Sciatic nerve (tissue), 2 donors: Measurements from ENCODE around the gene NGEF. TPM values are rescaled to one million over a fixed set of nuclear protein-coding genes. Genes with fewer than 3 reads are reported as not detected.

Source experiments
- ATAC-seq: fragments of 200-7000 bp; cut with Tn5 transposase; one replicate; pipeline ENCODE4 v1.9.1; 2020; ENCODE audit warnings: mild to moderate bottlenecking, moderate library complexity
- DNase-seq: peaks from one replicate; pipeline ENCODE4 v3.0.0-alpha.2; 2020; ENCODE audit warnings: low spot score
- intact Hi-C: fragments of 100-400 bp; cut with DNase I; formaldehyde crosslinking; loops from one replicate; pipeline ENCODE4 v1.14.2; 2022
- total RNA-seq: library from RNA; stranded (reverse); fragmentation: NEBNext Ultra II Directional; extraction: Animal tissue kit (Norgen Biotek cat#: 25700); gene quantifications from one replicate; pipeline ENCODE4 v1.2.1, GENCODE V29; 2021
- donor health status: DM: no; HTN: no; CAD: no.
- donor health status: DM: no; HTN: no; CAD: no.

Gene NGEF
- total RNA-seq, 1 donor from 2014 or later, result 17.5 TPM

- DNase-seq (no peak), ATAC-seq (no peak)
- intact Hi-C loops, result no loop called here
Measured at GRCh38 chr2:232838406-232838874, 174.6 kb downstream of the NGEF start.

DNA sequence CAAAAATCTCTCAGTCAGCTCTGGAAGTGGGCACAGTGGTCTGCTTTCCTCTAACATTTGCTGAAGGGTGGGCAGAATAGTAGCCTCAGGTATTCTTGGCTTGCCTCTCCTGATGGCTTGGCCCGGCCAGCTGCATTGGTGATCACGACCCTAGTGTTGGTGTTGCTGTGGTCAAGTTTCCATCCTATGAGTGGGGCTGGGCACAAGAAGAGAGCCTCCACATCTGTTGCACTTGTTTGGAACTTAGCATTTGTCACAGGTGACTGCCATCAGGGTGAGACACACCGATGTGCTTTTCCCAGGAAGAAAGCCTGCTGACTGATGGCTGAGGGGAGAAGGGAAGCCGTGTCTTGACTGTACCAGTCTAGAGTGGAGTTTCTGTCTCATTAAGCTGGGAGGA lies 176.1 kb downstream of the NGEF start:
- ATAC-seq (no peak), DNase-seq (no peak)
- intact Hi-C loops, result no loop called here

DNA sequence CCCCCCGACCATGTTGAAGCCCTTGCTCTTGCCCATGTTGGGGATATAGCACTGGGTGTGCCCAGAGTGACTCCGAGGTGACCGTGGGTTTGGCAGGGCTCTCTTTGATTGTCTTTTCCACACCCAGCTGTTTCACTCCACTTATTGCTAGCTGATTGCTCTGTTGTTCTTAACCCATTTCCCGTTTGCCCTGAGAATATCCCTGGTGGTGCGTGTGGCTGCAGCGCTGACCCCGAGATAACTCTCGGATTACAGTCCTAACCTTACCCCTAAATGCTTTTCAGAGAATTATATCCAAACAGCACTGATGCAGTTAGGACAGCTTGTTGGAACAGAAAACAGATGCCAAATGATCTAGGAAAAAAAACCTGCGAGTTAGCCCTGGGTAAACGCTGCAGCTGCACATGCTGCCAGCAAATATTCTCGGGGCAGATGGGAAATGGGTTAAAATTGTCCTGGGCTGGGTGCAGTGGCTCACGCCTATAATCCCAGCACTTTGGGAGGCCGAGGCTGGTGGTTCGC lies 177.3 kb downstream of the NGEF start:
- intact Hi-C loops, result no loop called here
- DNase-seq (no peak), ATAC-seq (no peak)

- intact Hi-C loops, result no loop called here
- DNase-seq (no peak), ATAC-seq (no peak)
Measured at GRCh38 chr2:232833830-232834229, 179.2 kb downstream of the NGEF start.

- ATAC-seq (no peak), DNase-seq (no peak)
- intact Hi-C loops, result no loop called here
Measured at GRCh38 chr2:232831496-232831895, 181.6 kb downstream of the NGEF start.

DNA sequence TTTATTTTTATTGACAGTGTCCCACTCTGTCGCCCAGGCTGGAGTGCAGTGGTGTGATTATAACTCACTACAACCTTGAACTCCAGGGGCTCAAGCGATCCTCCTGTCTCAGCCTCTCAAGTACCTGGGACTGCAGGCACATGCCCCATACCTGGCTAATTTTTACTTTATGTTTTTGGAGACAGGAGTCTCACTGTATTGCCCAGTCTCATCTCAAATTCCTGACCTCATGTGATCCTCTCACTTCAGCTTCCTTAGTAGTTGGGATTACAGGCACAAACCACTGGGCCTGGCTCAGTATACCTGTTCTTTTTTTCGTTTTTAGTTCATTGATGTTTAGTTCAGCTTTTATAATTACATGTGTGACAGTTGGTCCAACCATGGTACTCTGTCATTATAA lies 183.1 kb downstream of the NGEF start:
- DNase-seq (no peak), ATAC-seq (no peak)
- intact Hi-C loops, result no loop called here

Other genes starting within 250 kb of the NGEF start
- not detected for gene KCNJ13, start 236.7 kb downstream of the NGEF start, total RNA-seq
- 12.0 TPM for gene SNORC, start 143.0 kb downstream of the NGEF start, total RNA-seq
- gene NEU2, start 19.4 kb upstream of the NGEF start, total RNA-seq, result not detected
- 56.3 TPM for gene INPP5D, start 47.1 kb upstream of the NGEF start, total RNA-seq
- 26.4 TPM for gene ATG16L1, start 238.4 kb upstream of the NGEF start, total RNA-seq